ENCODE measurements around the gene MSMB. TPM values are rescaled to one million over a fixed set of nuclear protein-coding genes. Genes with fewer than 3 reads are reported as not detected.

MSMB gene
- total and polyA plus RNA-seq, 2 of the 8 experiments (the other 6 are each of a cell fraction or from before 2014, with no cell fraction given) = not detected

GRCh38 chr10:46052791-46053375 is 6.8 kb upstream of the MSMB start (continued):
- no peak for TF ChIP-seq CHD7 (IDR thresholded peaks at IDR 0.05; ENCODE audit: insufficient replicate concordance, low read length)
- TF ChIP-seq EGR1 (IDR thresholded peaks at IDR 0.05; ENCODE audit: borderline replicate concordance, low read depth, low read length) = no peak
- TF ChIP-seq CHD1 (IDR thresholded peaks at IDR 0.05; ENCODE audit: low read depth, low read length) = no peak
- no peak for TF ChIP-seq RNF2 (IDR thresholded peaks at IDR 0.05; ENCODE audit: borderline replicate concordance, low read depth, low read length, missing control alignments, poor library complexity, severe bottlenecking)
- no peak for TF ChIP-seq GABPA (IDR thresholded peaks at IDR 0.05; ENCODE audit: borderline replicate concordance, insufficient read depth, low read length)
- TF ChIP-seq CTBP2 (IDR thresholded peaks at IDR 0.05; ENCODE audit: borderline replicate concordance, insufficient read depth, insufficient read length, low read length) = no peak
- no peak for TF ChIP-seq USF2 (IDR thresholded peaks at IDR 0.05; ENCODE audit: low read length)
- no peak for TF ChIP-seq EZH2 (IDR thresholded peaks at IDR 0.05; ENCODE audit: low read depth, low read length, severe bottlenecking)

Measured in H1 (cell line).